ENCODE data around the gene STK24.

The STK24 gene

DNA sequence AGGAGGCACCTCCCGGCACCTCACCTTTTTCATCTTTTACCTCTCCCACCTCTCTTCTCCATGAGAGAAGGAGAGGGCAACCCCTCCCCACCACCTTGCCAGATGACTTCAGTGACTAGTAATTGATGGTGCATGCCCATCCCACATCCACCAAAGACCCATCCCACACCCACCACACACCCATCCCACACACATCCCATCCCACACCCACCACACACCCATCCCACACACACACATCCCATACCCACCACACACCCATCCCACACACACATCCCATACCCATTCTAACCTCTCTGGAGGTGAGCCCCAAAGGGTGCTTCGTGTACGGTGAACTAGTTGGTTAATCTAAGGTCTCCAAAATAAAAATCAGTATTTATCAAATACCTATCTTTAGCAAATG lies 44.7 kb downstream of the STK24 start (continued):
- TF ChIP-seq, protein P1, sequence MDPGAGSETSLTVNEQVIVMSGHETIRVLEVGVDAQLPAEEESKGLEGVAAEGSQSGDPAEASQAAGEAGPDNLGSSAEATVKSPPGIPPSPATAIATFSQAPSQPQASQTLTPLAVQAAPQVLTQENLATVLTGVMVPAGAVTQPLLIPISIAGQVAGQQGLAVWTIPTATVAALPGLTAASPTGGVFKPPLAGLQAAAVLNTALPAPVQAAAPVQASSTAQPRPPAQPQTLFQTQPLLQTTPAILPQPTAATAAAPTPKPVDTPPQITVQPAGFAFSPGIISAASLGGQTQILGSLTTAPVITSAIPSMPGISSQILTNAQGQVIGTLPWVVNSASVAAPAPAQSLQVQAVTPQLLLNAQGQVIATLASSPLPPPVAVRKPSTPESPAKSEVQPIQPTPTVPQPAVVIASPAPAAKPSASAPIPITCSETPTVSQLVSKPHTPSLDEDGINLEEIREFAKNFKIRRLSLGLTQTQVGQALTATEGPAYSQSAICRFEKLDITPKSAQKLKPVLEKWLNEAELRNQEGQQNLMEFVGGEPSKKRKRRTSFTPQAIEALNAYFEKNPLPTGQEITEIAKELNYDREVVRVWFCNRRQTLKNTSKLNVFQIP (CRISPR knock-in tag; IDR thresholded peaks at IDR 0.05; ENCODE audit: borderline replicate concordance, low read depth) = no peak
- no peak for TF ChIP-seq BACH2 (CRISPR knock-in tag; IDR thresholded peaks at IDR 0.05; ENCODE audit: borderline replicate concordance)

DNA sequence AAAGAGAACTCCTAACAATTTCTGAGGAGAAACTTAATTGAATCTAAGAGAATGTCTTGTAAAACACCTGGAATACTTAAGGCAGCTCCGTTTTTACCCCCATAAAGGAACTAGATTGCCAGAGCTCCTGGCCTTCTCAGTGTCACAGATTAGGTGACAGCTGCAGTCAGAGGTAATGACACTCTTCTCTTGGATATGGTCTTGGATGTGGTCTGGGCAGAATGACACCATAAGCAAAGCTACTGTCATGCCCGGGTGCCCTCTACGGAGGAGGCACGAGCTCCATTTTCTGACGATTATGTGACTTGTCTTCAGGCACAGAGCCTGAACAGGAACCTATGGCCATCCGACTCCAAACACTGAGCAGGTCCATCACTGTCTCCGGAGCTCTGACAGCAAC lies 46.7 kb downstream of the STK24 start:
- TF ChIP-seq ZFP30 (CRISPR knock-in tag; IDR thresholded peaks at IDR 0.05) (no peak), RARB (CRISPR knock-in tag; IDR thresholded peaks at IDR 0.05) (no peak)
- ATAC-seq = no peak

DNA sequence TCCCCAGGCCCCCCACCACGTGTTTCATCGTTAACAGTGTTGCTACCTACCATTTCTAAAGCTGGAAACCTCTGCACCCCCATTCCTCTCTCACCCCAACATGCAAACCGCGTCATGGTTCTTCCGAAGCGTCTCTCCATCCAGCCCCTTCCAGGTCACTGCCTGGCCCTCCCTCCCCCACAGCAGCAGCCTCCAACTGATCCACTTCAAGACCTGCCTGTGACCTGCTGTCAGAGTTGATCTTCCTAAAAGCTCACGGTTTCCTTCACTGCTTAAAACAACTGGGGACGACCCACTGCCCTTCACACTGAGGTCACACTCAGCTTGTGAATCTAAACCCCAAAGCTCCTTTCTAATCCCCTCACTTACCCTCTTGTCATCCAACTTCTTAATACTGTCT lies 47.7 kb downstream of the STK24 start:
- TF ChIP-seq CSDC2 (CRISPR knock-in tag; IDR thresholded peaks at IDR 0.05) (no peak), ZFP3 (CRISPR knock-in tag; IDR thresholded peaks at IDR 0.05) (no peak), TOX (CRISPR knock-in tag; IDR thresholded peaks at IDR 0.05; ENCODE audit: borderline replicate concordance) (no peak)
- ATAC-seq = no peak

DNA sequence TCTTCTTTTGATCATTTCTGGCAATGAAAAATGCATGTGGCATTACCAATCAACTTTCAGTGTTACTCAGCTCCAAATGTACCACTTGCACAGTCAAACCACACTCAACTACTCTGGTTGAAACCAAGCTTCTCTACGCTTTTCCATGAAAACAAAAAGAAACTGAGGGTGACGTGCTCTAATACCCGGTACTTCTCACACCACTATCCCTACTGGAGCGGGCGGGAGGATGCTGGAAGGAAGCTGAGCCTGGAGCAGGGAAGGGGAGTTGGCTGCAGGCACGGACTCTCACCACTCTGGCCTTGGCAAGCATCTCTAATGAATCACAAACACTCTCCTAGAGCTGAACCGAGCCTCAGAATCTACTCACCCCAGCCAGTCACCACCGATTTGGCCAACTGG lies 48.2 kb downstream of the STK24 start:
- no peak for TF ChIP-seq ZNF8 (CRISPR knock-in tag; IDR thresholded peaks at IDR 0.05)
- TF ChIP-seq, protein P2, sequence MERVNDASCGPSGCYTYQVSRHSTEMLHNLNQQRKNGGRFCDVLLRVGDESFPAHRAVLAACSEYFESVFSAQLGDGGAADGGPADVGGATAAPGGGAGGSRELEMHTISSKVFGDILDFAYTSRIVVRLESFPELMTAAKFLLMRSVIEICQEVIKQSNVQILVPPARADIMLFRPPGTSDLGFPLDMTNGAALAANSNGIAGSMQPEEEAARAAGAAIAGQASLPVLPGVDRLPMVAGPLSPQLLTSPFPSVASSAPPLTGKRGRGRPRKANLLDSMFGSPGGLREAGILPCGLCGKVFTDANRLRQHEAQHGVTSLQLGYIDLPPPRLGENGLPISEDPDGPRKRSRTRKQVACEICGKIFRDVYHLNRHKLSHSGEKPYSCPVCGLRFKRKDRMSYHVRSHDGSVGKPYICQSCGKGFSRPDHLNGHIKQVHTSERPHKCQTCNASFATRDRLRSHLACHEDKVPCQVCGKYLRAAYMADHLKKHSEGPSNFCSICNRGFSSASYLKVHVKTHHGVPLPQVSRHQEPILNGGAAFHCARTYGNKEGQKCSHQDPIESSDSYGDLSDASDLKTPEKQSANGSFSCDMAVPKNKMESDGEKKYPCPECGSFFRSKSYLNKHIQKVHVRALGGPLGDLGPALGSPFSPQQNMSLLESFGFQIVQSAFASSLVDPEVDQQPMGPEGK (CRISPR knock-in tag; IDR thresholded peaks at IDR 0.05; ENCODE audit: borderline replicate concordance) = no peak
- TF ChIP-seq, protein P3, sequence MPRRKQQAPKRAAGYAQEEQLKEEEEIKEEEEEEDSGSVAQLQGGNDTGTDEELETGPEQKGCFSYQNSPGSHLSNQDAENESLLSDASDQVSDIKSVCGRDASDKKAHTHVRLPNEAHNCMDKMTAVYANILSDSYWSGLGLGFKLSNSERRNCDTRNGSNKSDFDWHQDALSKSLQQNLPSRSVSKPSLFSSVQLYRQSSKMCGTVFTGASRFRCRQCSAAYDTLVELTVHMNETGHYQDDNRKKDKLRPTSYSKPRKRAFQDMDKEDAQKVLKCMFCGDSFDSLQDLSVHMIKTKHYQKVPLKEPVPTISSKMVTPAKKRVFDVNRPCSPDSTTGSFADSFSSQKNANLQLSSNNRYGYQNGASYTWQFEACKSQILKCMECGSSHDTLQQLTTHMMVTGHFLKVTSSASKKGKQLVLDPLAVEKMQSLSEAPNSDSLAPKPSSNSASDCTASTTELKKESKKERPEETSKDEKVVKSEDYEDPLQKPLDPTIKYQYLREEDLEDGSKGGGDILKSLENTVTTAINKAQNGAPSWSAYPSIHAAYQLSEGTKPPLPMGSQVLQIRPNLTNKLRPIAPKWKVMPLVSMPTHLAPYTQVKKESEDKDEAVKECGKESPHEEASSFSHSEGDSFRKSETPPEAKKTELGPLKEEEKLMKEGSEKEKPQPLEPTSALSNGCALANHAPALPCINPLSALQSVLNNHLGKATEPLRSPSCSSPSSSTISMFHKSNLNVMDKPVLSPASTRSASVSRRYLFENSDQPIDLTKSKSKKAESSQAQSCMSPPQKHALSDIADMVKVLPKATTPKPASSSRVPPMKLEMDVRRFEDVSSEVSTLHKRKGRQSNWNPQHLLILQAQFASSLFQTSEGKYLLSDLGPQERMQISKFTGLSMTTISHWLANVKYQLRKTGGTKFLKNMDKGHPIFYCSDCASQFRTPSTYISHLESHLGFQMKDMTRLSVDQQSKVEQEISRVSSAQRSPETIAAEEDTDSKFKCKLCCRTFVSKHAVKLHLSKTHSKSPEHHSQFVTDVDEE (CRISPR knock-in tag; IDR thresholded peaks at IDR 0.05) = no peak
- no peak for TF ChIP-seq ZFP30 (CRISPR knock-in tag; IDR thresholded peaks at IDR 0.05)
- TF ChIP-seq BACH2 (CRISPR knock-in tag; IDR thresholded peaks at IDR 0.05; ENCODE audit: borderline replicate concordance) = no peak
- ATAC-seq = peak; percentile 59

DNA sequence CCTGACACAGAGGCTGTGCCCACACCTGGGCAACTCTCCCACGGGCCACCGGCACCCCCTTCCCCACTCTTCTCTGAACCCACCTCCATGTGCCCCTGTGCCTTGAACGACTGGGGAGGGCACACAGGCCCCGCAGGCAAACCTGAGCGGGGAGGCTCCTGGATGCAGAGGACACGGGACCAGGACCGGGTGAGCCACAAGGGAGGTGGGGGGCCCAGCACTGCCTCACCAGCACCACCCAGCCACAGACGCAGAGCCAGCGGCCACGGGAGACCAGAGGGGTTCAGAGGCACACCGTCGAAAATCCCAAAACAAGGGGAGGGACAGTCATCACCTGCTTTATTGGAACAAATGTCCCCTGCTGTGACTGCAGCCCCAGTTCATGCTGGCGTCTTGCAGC lies 49.4 kb downstream of the STK24 start:
- TF ChIP-seq BACH2 (CRISPR knock-in tag; IDR thresholded peaks at IDR 0.05; ENCODE audit: borderline replicate concordance) = no peak
- TF ChIP-seq, protein P4, sequence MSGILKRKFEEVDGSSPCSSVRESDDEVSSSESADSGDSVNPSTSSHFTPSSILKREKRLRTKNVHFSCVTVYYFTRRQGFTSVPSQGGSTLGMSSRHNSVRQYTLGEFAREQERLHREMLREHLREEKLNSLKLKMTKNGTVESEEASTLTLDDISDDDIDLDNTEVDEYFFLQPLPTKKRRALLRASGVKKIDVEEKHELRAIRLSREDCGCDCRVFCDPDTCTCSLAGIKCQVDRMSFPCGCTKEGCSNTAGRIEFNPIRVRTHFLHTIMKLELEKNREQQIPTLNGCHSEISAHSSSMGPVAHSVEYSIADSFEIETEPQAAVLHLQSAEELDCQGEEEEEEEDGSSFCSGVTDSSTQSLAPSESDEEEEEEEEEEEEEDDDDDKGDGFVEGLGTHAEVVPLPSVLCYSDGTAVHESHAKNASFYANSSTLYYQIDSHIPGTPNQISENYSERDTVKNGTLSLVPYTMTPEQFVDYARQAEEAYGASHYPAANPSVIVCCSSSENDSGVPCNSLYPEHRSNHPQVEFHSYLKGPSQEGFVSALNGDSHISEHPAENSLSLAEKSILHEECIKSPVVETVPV (CRISPR knock-in tag; IDR thresholded peaks at IDR 0.05) = no peak
- TF ChIP-seq CSDC2 (CRISPR knock-in tag; IDR thresholded peaks at IDR 0.05) = no peak
- TF ChIP-seq SNAI2 (CRISPR knock-in tag; IDR thresholded peaks at IDR 0.05) = no peak
- ATAC-seq = no peak

DNA sequence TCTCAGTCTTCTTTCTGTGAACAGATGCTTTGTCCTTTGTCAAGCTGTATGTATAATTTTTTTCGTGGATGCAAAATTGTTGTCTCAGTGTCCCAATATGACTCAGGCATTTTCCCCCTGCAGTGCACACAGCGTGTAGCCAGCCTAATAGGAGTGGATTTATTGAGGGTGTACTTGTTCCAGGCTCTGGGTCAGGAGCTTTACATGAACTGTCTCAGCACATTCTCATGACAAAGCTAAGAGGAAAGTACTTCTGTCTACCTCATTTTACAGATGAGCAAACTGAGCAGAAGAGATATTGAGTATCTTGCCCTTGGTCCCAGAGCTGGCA lies 50.8 kb downstream of the STK24 start:
- no peak for ATAC-seq
- TF ChIP-seq OSR1 (CRISPR knock-in tag; IDR thresholded peaks at IDR 0.05) (no peak), BACH2 (CRISPR knock-in tag; IDR thresholded peaks at IDR 0.05; ENCODE audit: borderline replicate concordance) (no peak), ZNF70 (CRISPR knock-in tag; IDR thresholded peaks at IDR 0.05) (no peak), TCF4 (CRISPR knock-in tag; IDR thresholded peaks at IDR 0.05; ENCODE audit: borderline replicate concordance) (no peak)
- TF ChIP-seq, protein P5, sequence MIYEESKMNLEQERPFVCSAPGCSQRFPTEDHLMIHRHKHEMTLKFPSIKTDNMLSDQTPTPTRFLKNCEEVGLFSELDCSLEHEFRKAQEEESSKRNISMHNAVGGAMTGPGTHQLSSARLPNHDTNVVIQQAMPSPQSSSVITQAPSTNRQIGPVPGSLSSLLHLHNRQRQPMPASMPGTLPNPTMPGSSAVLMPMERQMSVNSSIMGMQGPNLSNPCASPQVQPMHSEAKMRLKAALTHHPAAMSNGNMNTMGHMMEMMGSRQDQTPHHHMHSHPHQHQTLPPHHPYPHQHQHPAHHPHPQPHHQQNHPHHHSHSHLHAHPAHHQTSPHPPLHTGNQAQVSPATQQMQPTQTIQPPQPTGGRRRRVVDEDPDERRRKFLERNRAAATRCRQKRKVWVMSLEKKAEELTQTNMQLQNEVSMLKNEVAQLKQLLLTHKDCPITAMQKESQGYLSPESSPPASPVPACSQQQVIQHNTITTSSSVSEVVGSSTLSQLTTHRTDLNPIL (CRISPR knock-in tag; IDR thresholded peaks at IDR 0.05; ENCODE audit: low read depth) = no peak
